Stomach (tissue), 9 donors: Measurements from ENCODE around the gene SS18. TPM values are rescaled to one million over a fixed set of nuclear protein-coding genes. Genes with fewer than 3 reads are reported as not detected.

ENCODE experiments used
- DNase-seq, 2 donors: peaks; one replicate each; pipeline versions ENCODE4 v3.0.0 to v3.0.0-alpha.2; 2013 to 2019
- H3K27ac ChIP-seq, 5 donors: fragments of 200-600 bp in 4 of 5; sonication (generic) in 4 of 5; one replicate each; pipeline ENCODE4 v1.5.1; 2013 to 2019; ENCODE audit warnings: mild to moderate bottlenecking in 1 of 5, moderate library complexity in 1 of 5
- H3K27me3 ChIP-seq, 3 donors: fragments of 200-600 bp; sonication (generic); one replicate each; pipeline ENCODE4 v1.5.1; 2017 to 2019; ENCODE audit warnings: mixed run types in 1 of 3
- H3K36me3 ChIP-seq, 4 donors: fragments of 200-600 bp; sonication (generic); 1 replicate in 3 of 4; 2 replicates in 1 of 4; pipeline ENCODE4 v1.5.1; 2016 to 2019
- H3K4me1 ChIP-seq, 4 donors: fragments of 200-600 bp; sonication (generic); one replicate each; pipeline ENCODE4 v1.5.1; 2016 to 2019
- H3K4me3 ChIP-seq, 4 donors: fragments of 200-600 bp; sonication (generic) in 3 of 4; one replicate each; pipeline ENCODE4 v1.5.1; 2016 to 2019; ENCODE audit warnings: mild to moderate bottlenecking in 1 of 4
- H3K9me3 ChIP-seq, 4 donors: fragments of 200-600 bp; sonication (generic); one replicate each; pipeline ENCODE4 v1.5.1; 2016 to 2019
- EP300 ChIP-seq: sonication (generic); formaldehyde crosslinking; IDR thresholded peaks from one replicate; pipeline ENCODE4 v1.6.1; 2017; ENCODE audit warnings: antibody characterized with exemption
- POLR2A ChIP-seq, 4 donors: fragments of 450-650 bp; IDR thresholded peaks; one replicate each; pipeline ENCODE4 v1.6.1; 2016; ENCODE audit warnings: antibody characterized with exemption in 4 of 4, control low read depth in 2 of 4, mild to moderate bottlenecking in 1 of 4, moderate library complexity in 1 of 4
- POLR2AphosphoS5 ChIP-seq, 3 donors: sonication (generic); formaldehyde crosslinking; IDR thresholded peaks; one replicate each; pipeline ENCODE4 v1.6.1; 2016; ENCODE audit warnings: antibody characterized with exemption in 3 of 3
- WGBS, 5 donors: extraction: QIAGEN DNeasy Blood & Tissue Kit in 3 of 5; methylation state at CpG; one replicate each; pipeline versions ENCODE4 v1.1.5 to v1.1.7; 2013 to 2018; 5-methylcytosine and 5-hydroxymethylcytosine counted together
- intact Hi-C: fragments of 100-400 bp; cut with DNase I; formaldehyde crosslinking; loops from one replicate; pipeline ENCODE4 v1.15.1; 2023; ENCODE audit warnings: low total_unique reads
- polyA plus RNA-seq, 3 donors: library from polyadenylated mRNA; stranded (reverse); fragments of 200-250 nt; gene quantifications; one replicate each; pipeline ENCODE4 v1.2.3, GENCODE V29; 2013
- total RNA-seq, 5 donors: library from RNA; depleted of rRNA; stranded (reverse); fragments of >200 nt; gene quantifications; one replicate each; pipeline versions ENCODE4 v1.1.0 to v1.2.3, GENCODE V29; 2014 to 2016
- TF ChIP-seq, protein P1 (sequence below), 7 experiments: fragments of 450-650 bp in 4 of 7; fragments of 200-600 bp in 3 of 7; sonication (generic) in 3 of 7; IDR thresholded peaks; one replicate each; pipeline ENCODE4 v1.5.1; 2016 to 2019; ENCODE audit warnings: antibody characterized with exemption in 7 of 7, control low read depth in 2 of 7, mild to moderate bottlenecking in 1 of 7
- donor health status: healthy with polysubstance abuse.
- donor health status: Bipolar disorder and iron deficiency.
- donor health status: healthy.

Gene SS18
- total and polyA plus RNA-seq, 8 donors = 24.6 to 138 (median 37.8) TPM

- Histone ChIP-seq H3K27ac (no peak overlapping the region), H3K4me1 (peaks cover 0 to 9% (median 0%) of the 10 kb centered on the region in 4 donors), H3K36me3 (peaks cover 13 to 48% (median 37%) of the 10 kb centered on the region in 4 donors), H3K27me3 (no peaks in the 10 kb centered on the region), H3K4me3 (no peak overlapping the region), H3K9me3 (no peaks in the 10 kb centered on the region)
- DNase-seq = no peak
- intact Hi-C loops = no loop called here
- TF ChIP-seq POLR2A (IDR thresholded peaks at IDR 0.05) (no peak), POLR2AphosphoS5 (IDR thresholded peaks at IDR 0.05) (no peak), EP300 (no peak)
- TF ChIP-seq, protein P1, sequence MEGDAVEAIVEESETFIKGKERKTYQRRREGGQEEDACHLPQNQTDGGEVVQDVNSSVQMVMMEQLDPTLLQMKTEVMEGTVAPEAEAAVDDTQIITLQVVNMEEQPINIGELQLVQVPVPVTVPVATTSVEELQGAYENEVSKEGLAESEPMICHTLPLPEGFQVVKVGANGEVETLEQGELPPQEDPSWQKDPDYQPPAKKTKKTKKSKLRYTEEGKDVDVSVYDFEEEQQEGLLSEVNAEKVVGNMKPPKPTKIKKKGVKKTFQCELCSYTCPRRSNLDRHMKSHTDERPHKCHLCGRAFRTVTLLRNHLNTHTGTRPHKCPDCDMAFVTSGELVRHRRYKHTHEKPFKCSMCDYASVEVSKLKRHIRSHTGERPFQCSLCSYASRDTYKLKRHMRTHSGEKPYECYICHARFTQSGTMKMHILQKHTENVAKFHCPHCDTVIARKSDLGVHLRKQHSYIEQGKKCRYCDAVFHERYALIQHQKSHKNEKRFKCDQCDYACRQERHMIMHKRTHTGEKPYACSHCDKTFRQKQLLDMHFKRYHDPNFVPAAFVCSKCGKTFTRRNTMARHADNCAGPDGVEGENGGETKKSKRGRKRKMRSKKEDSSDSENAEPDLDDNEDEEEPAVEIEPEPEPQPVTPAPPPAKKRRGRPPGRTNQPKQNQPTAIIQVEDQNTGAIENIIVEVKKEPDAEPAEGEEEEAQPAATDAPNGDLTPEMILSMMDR (IDR thresholded peaks at IDR 0.05) = no peak
- 92 to 100% (median 98%) methylated on average over 1 of the region's 1 CpG for WGBS, 5 donors
These were observed 51.2 kb downstream of the SS18 start for GRCh38 chr18:26039203-26039602.

GRCh38 chr18:26036635-26037034 is 53.8 kb downstream of the SS18 start:
- DNase-seq = no peak
- Histone ChIP-seq H3K9me3 (no peaks in the 10 kb centered on the region), H3K27me3 (no peaks in the 10 kb centered on the region), H3K36me3 (peaks cover 23 to 72% (median 62%) of the 10 kb centered on the region in 4 donors), H3K4me1 (peaks cover 0 to 9% (median 0%) of the 10 kb centered on the region in 4 donors), H3K27ac (no peak overlapping the region), H3K4me3 (no peak overlapping the region)
- TF ChIP-seq POLR2A (IDR thresholded peaks at IDR 0.05) = no peak
- no peak for TF ChIP-seq POLR2AphosphoS5 (IDR thresholded peaks at IDR 0.05)
- TF ChIP-seq, protein P1 (IDR thresholded peaks at IDR 0.05) = no peak
- no peak for TF ChIP-seq EP300
- intact Hi-C loops = no loop called here

- Histone ChIP-seq H3K9me3 (no peaks in the 10 kb centered on the region), H3K27me3 (no peaks in the 10 kb centered on the region), H3K27ac (no peak overlapping the region), H3K36me3 (peaks cover 32 to 89% (median 78%) of the 10 kb centered on the region in 4 donors), H3K4me3 (no peak overlapping the region), H3K4me1 (no peaks in the 10 kb centered on the region)
- no peak for DNase-seq
- no peak for TF ChIP-seq POLR2AphosphoS5 (IDR thresholded peaks at IDR 0.05)
- no peak for TF ChIP-seq POLR2A (IDR thresholded peaks at IDR 0.05)
- TF ChIP-seq, protein P1 (IDR thresholded peaks at IDR 0.05) = no peak
- no peak for TF ChIP-seq EP300
- intact Hi-C loops = no loop called here
- WGBS, 5 donors = 78 to 90% (median 89%) methylated on average over 5 of the region's 5 CpGs
These were observed 55.4 kb downstream of the SS18 start for GRCh38 chr18:26034850-26035497.

GRCh38 chr18:26022585-26022984 is 67.8 kb downstream of the SS18 start:
- no peak for DNase-seq
- Histone ChIP-seq H3K27me3 (no peaks in the 10 kb centered on the region), H3K4me1 (no peaks in the 10 kb centered on the region), H3K9me3 (no peaks in the 10 kb centered on the region), H3K27ac (no peak overlapping the region), H3K36me3 (peaks cover 18 to 98% (median 90%) of the 10 kb centered on the region in 4 donors), H3K4me3 (no peak overlapping the region)
- TF ChIP-seq POLR2AphosphoS5 (IDR thresholded peaks at IDR 0.05) = no peak
- TF ChIP-seq POLR2A (IDR thresholded peaks at IDR 0.05) = no peak
- no peak for TF ChIP-seq EP300
- TF ChIP-seq, protein P1 (IDR thresholded peaks at IDR 0.05) = no peak
- WGBS, 5 donors = 80 to 100% (median 93%) methylated on average over 1 of the region's 1 CpG
- intact Hi-C loops = no loop called here
